Liver (tissue), 3 donors: ENCODE results near the gene TERB2.

ENCODE experiments used
- ATF3 ChIP-seq: IDR thresholded peaks from 2 replicates; pipeline ENCODE4 v1.6.1; 2016; ENCODE audit warnings: antibody characterized with exemption
- CTCF ChIP-seq: fragments of 150-350 bp; IDR thresholded peaks from 2 replicates; pipeline ENCODE4 v1.5.1; 2017; ENCODE audit warnings: improper control_type of control experiment, low read depth, low read length; ENCODE audit not compliant: missing input control
- EGR1 ChIP-seq, 2 donors: IDR thresholded peaks; 2 replicates each; pipeline ENCODE4 v1.6.1; 2016 to 2018; ENCODE audit warnings: antibody characterized with exemption in 2 of 2, low read depth in 2 of 2
- FOXA1 ChIP-seq: IDR thresholded peaks from 2 replicates; pipeline ENCODE4 v1.6.1; 2016; ENCODE audit warnings: antibody characterized with exemption
- GABPA ChIP-seq, 2 donors: IDR thresholded peaks in 1 of 2; conservative IDR thresholded peaks in 1 of 2; 2 replicates each; pipeline ENCODE4 v1.6.1; 2016; ENCODE audit warnings: antibody characterized with exemption in 2 of 2, mild to moderate bottlenecking in 1 of 2, moderate library complexity in 1 of 2
- HNF4A ChIP-seq, 2 donors: conservative IDR thresholded peaks; 2 replicates each; pipeline ENCODE4 v1.6.1; 2016; ENCODE audit warnings: antibody characterized with exemption in 2 of 2, mild to moderate bottlenecking in 2 of 2
- JUND ChIP-seq, 2 donors: IDR thresholded peaks; 2 replicates each; pipeline ENCODE4 v1.6.1; 2016; ENCODE audit warnings: antibody characterized with exemption in 2 of 2
- RAD21 ChIP-seq, 2 donors: IDR thresholded peaks; 2 replicates each; pipeline ENCODE4 v1.6.1; 2016; ENCODE audit warnings: antibody characterized with exemption in 2 of 2, mild to moderate bottlenecking in 2 of 2
- REST ChIP-seq: IDR thresholded peaks from 2 replicates; pipeline ENCODE4 v1.6.1; 2016; ENCODE audit warnings: antibody characterized with exemption, mild to moderate bottlenecking
- SP1 ChIP-seq: IDR thresholded peaks from 2 replicates; pipeline ENCODE4 v1.6.1; 2018; ENCODE audit warnings: antibody characterized with exemption, mild to moderate bottlenecking
- TAF1 ChIP-seq: conservative IDR thresholded peaks from 2 replicates; pipeline ENCODE4 v1.6.1; 2016; ENCODE audit warnings: antibody characterized with exemption, mild to moderate bottlenecking
- YY1 ChIP-seq: IDR thresholded peaks from 2 replicates; pipeline ENCODE4 v1.6.1; 2016; ENCODE audit warnings: antibody characterized with exemption, mild to moderate bottlenecking
- ZBTB33 ChIP-seq: IDR thresholded peaks from 2 replicates; pipeline ENCODE4 v1.6.1; 2016; ENCODE audit warnings: antibody characterized with exemption
- donor health status: healthy.
- donor health status: healthy.

GRCh38 chr15:44971036-44971435, 14.5 kb downstream of the TERB2 start:
- TF ChIP-seq CTCF (no peak), YY1 (no peak), JUND (IDR thresholded peaks at IDR 0.05) (no peak), TAF1 (no peak), RAD21 (IDR thresholded peaks at IDR 0.05) (no peak), REST (no peak), EGR1 (IDR thresholded peaks at IDR 0.05; ENCODE audit: low read depth in 2 of 2) (no peak), SP1 (no peak), ZBTB33 (no peak), GABPA (IDR thresholded peaks at IDR 0.05 in 1 of 2, conservative IDR thresholded peaks at IDR 0.05 in 1 of 2) (no peak), HNF4A (conservative IDR thresholded peaks at IDR 0.05) (no peak), ATF3 (no peak), FOXA1 (no peak)
